ENCODE data around the gene CIB4. TPM values are rescaled to one million over a fixed set of nuclear protein-coding genes. Genes with fewer than 3 reads are reported as not detected.

CIB4 gene
- total RNA-seq, 1 donor from 2014 or later, result not detected

GRCh38 chr2:26630235-26630634 lies 10.9 kb downstream of the CIB4 start:
- H3K27ac Mint-ChIP-seq (ENCODE audit: unreplicated experiment), result no peak overlapping the region
- no peaks in the 10 kb centered on the region for H3K36me3 Mint-ChIP-seq (ENCODE audit: low read depth)
- H3K27me3 Mint-ChIP-seq (ENCODE audit: low read depth), result no peaks in the 10 kb centered on the region
- peaks cover 12% of the 10 kb centered on the region for H3K4me1 Mint-ChIP-seq
- no peak overlapping the region for H3K4me3 Mint-ChIP-seq
- peaks cover 6% of the 10 kb centered on the region for H3K9me3 Mint-ChIP-seq
- no peak for DNase-seq (ENCODE audit: low read depth, low spot score)
- TF ChIP-seq CTCF (conservative IDR thresholded peaks at IDR 0.05), result no peak

- H3K27ac Mint-ChIP-seq (ENCODE audit: unreplicated experiment), result peak overlapping the region; percentile 29
These were observed 11.4 kb downstream of the CIB4 start for GRCh38 chr2:26629751-26630150.

GRCh38 chr2:26629346-26629630 lies 11.9 kb downstream of the CIB4 start:
- no peaks in the 10 kb centered on the region for H3K36me3 Mint-ChIP-seq (ENCODE audit: low read depth)
- H3K27me3 Mint-ChIP-seq (ENCODE audit: low read depth), result no peaks in the 10 kb centered on the region
- peak overlapping the region; percentile 29 for H3K27ac Mint-ChIP-seq (ENCODE audit: unreplicated experiment)
- H3K4me3 Mint-ChIP-seq, result no peak overlapping the region
- H3K4me1 Mint-ChIP-seq, result peaks cover 12% of the 10 kb centered on the region
- H3K9me3 Mint-ChIP-seq, result peaks cover 6% of the 10 kb centered on the region
- TF ChIP-seq CTCF (conservative IDR thresholded peaks at IDR 0.05), result no peak
- no peak for DNase-seq (ENCODE audit: low read depth, low spot score)

More at GRCh38 chr2:26629751-26630150, 11.4 kb downstream of the CIB4 start:
- Mint-ChIP-seq H3K36me3 (ENCODE audit: low read depth) (no peaks in the 10 kb centered on the region), H3K4me3 (no peak overlapping the region), H3K9me3 (peaks cover 6% of the 10 kb centered on the region), H3K27me3 (ENCODE audit: low read depth) (no peaks in the 10 kb centered on the region), H3K4me1 (peaks cover 12% of the 10 kb centered on the region)
- TF ChIP-seq CTCF (conservative IDR thresholded peaks at IDR 0.05), result no peak
- no peak for DNase-seq (ENCODE audit: low read depth, low spot score)

GRCh38 chr2:26628561-26629345 lies 12.4 kb downstream of the CIB4 start:
- H3K4me1 Mint-ChIP-seq, result peaks cover 12% of the 10 kb centered on the region
- H3K27ac Mint-ChIP-seq (ENCODE audit: unreplicated experiment), result no peak overlapping the region
- H3K36me3 Mint-ChIP-seq (ENCODE audit: low read depth), result no peaks in the 10 kb centered on the region
- DNase-seq (ENCODE audit: low read depth, low spot score), result no peak
- H3K27me3 Mint-ChIP-seq (ENCODE audit: low read depth), result no peaks in the 10 kb centered on the region
- peaks cover 6% of the 10 kb centered on the region for H3K9me3 Mint-ChIP-seq
- no peak overlapping the region for H3K4me3 Mint-ChIP-seq
- no peak for TF ChIP-seq CTCF (conservative IDR thresholded peaks at IDR 0.05)

GRCh38 chr2:26627350-26628105 lies 13.6 kb downstream of the CIB4 start:
- TF ChIP-seq CTCF (conservative IDR thresholded peaks at IDR 0.05), result no peak
- no peaks in the 10 kb centered on the region for H3K36me3 Mint-ChIP-seq (ENCODE audit: low read depth)
- H3K9me3 Mint-ChIP-seq, result peaks cover 6% of the 10 kb centered on the region
- no peak overlapping the region for H3K27ac Mint-ChIP-seq (ENCODE audit: unreplicated experiment)
- H3K27me3 Mint-ChIP-seq (ENCODE audit: low read depth), result no peaks in the 10 kb centered on the region
- no peak for DNase-seq (ENCODE audit: low read depth, low spot score)
- no peak overlapping the region for H3K4me3 Mint-ChIP-seq
- H3K4me1 Mint-ChIP-seq, result peaks cover 8% of the 10 kb centered on the region

Data from neural crest cell (in vitro differentiated cells).